Right lobe of liver (tissue), 4 donors: ENCODE results near the gene RNLS.

Source experiments
- CTCF ChIP-seq, 4 donors: fragments of 200-600 bp in 3 of 4; fragments of 450-650 bp in 1 of 4; IDR thresholded peaks; one replicate each; pipeline versions ENCODE4 v1.5.1 to v1.8.0; 2016 to 2022; ENCODE audit warnings: antibody characterized with exemption in 4 of 4, mild to moderate bottlenecking in 2 of 4
- POLR2A ChIP-seq: fragments of 450-650 bp; IDR thresholded peaks from one replicate; pipeline ENCODE4 v1.6.1; 2017; ENCODE audit warnings: antibody characterized with exemption, mild to moderate bottlenecking
- donor health status: DM: no; HTN: no; CAD: no.
- donor health status: DM: no; HTN: no; CAD: no.
- donor health status: DM: no; HTN: yes; CAD: no.

- TF ChIP-seq CTCF (IDR thresholded peaks at IDR 0.05) (no peak), POLR2A (no peak)
These were observed 48.9 kb downstream of the RNLS start for GRCh38 chr10:88534072-88534665.
